Panc1 (cell line): ENCODE results near the gene SERPINF2.

ENCODE experiments used
- CTCF ChIP-seq: fragments of 450-650 bp; IDR thresholded peaks from 2 replicates; pipeline ENCODE4 v1.5.1; 2017; ENCODE audit warnings: mild to moderate bottlenecking
- REST ChIP-seq, 2 experiments: IDR thresholded peaks; 2 replicates each; pipeline ENCODE4 v1.6.1; 2011 to 2012; ENCODE audit warnings: low read depth in 2 of 2, control low read depth in 1 of 2, low read length in 1 of 2, mild to moderate bottlenecking in 1 of 2, moderate library complexity in 1 of 2; ENCODE audit not compliant: insufficient read depth in 1 of 2

DNA sequence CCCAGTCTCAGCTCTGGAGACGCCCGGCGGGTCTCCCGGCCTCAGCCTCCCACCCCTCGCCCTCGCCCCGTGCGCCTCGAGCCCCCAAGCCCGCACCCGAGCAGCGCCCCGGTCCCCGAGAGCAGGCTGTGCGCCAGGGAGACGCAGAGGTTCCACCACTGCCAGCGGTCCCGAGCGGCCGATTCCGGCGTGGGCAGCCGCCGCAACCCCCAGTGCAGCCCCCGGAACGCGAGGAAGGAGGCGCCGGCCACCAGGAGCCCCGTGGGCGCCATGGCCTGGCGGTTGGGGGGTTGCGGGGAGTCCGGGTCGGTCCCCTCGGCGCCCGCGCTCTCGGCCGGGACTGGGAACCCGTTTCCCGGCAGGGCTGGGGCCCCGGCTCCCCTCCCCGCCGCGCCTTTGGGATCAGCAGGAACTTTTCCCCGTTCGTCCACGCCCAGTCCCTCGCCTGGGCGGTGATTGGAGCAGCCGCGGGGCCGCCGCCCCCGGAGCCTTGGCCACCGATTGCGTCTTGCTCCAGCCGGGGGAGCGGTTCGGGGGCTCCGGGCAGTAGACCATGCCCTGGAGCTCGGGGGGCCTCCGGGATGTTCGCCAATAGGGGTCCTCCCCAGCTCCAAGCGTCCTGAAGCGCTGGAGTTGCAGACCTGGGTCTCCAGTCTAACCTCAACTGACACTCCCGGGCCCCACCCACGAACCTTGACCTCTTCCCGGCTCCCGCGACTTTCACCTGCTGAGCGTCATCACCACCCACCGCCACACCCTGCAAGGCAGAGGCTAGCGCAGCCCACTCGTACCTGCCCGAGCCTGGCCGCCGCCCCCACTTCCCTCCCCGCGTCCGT lies 32.5 kb upstream of the SERPINF2 start, which contains the start of gene TLCD2:
- no peak for TF ChIP-seq REST (IDR thresholded peaks at IDR 0.05; ENCODE audit: insufficient read depth in 1 of 2, low read depth in 2 of 2, low read length in 1 of 2)
- TF ChIP-seq CTCF: no peak
